Measurements from ENCODE around the gene TPP2. TPM values are rescaled to one million over a fixed set of nuclear protein-coding genes. Genes with fewer than 3 reads are reported as not detected.

The TPP2 gene
- total RNA-seq, 6 experiments from 2014 or later: 18.4 to 35.3 (median 28.4) TPM

DNA sequence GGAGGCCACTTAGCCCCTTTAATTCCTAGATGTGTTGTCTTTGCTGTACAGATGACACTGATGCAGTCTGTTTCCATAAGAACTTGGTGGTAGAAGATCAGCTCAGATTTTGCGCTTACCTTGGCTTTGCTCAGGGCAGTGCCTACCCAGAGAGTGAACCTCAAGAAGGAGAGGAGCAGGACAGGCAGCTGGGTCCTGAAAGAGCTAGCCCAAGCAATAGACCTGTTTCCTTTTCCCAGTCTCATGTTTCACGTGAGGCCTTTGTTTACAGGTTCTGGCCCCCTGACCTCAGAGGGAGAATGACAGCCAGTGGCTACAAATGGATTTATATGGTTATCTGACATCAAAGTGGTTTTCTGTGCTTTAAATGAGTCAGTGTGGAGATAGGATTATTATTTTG is 58.0 kb downstream of the TPP2 start:
- TF ChIP-seq POLR2A (IDR thresholded peaks at IDR 0.05): no peak
- TF ChIP-seq, protein P1, sequence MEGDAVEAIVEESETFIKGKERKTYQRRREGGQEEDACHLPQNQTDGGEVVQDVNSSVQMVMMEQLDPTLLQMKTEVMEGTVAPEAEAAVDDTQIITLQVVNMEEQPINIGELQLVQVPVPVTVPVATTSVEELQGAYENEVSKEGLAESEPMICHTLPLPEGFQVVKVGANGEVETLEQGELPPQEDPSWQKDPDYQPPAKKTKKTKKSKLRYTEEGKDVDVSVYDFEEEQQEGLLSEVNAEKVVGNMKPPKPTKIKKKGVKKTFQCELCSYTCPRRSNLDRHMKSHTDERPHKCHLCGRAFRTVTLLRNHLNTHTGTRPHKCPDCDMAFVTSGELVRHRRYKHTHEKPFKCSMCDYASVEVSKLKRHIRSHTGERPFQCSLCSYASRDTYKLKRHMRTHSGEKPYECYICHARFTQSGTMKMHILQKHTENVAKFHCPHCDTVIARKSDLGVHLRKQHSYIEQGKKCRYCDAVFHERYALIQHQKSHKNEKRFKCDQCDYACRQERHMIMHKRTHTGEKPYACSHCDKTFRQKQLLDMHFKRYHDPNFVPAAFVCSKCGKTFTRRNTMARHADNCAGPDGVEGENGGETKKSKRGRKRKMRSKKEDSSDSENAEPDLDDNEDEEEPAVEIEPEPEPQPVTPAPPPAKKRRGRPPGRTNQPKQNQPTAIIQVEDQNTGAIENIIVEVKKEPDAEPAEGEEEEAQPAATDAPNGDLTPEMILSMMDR (IDR thresholded peaks at IDR 0.05): no peak
- no peaks in the 10 kb centered on the region for H3K4me1 ChIP-seq
- no CpG with 5 or more reads among the region's 2 CpGs for WGBS (ENCODE audit: insufficient coverage, low coverage, low lambda C conversion rate, missing lambda C conversion rate)
- no peak overlapping the region for H3K4me3 ChIP-seq
- no peaks in the 10 kb centered on the region for H3K27me3 ChIP-seq
- no peak for DNase-seq
- no peaks in the 10 kb centered on the region for H3K9me3 ChIP-seq
- H3K27ac ChIP-seq: no peak overlapping the region
- no peak for ATAC-seq
- H3K36me3 ChIP-seq: peaks cover 4 to 20% (median 10%) of the 10 kb centered on the region in 4 donors
- intact Hi-C loops (cut with DNase I): no loop called here

DNA sequence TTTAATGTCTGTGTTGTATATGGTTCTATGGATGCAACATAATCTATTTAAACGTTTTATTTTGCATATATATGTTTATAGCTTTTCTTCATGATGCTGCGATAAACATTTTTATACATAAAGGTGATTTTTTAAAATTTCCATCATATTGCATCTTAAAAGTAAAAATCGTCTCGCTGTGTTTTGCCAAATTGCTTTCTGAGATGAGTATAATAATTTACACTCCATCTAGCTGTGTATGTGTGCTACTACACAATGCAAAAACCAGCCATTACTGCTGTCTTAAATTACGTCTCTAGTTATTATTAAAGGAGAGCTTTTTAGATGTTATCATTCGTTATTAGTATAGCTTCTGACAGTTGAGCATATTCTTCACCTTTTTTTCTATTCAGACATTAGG is 60.8 kb downstream of the TPP2 start:
- H3K4me1 ChIP-seq: no peaks in the 10 kb centered on the region
- 75% methylated on average over 6 of the region's 6 CpGs for WGBS (ENCODE audit: insufficient coverage, low coverage, low lambda C conversion rate, missing lambda C conversion rate)
- no peak overlapping the region for H3K27ac ChIP-seq
- intact Hi-C loops (cut with DNase I): no loop called here
- peaks cover 4 to 12% (median 9%) of the 10 kb centered on the region in 4 donors for H3K36me3 ChIP-seq
- H3K27me3 ChIP-seq: no peaks in the 10 kb centered on the region
- DNase-seq (no peak), ATAC-seq (no peak)
- no peaks in the 10 kb centered on the region for H3K9me3 ChIP-seq
- TF ChIP-seq, protein P1 (IDR thresholded peaks at IDR 0.05): peak in 3 of 4 donors; percentile 5 to 21 (median 16)
- no peak for TF ChIP-seq POLR2A (IDR thresholded peaks at IDR 0.05)
- H3K4me3 ChIP-seq: no peak overlapping the region

DNA sequence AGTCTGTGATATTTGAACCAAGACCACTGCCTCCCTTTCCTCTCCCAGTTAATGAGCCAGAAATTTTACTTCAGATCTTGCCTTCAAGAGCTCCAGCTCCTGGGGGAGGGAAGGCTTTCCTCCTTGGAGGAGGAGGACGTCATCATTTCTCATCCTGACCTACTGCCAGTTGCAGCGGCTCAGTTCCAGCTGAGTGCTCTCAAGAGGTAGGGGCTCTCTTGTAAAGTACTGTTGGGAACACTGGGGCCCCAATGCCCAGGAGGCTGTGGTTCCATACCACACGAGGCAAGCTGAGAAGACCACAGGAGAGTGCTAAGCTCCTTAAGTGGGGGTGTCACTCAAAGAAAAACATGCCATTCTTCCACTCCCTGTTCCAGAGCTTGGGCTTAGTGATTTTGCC is 61.9 kb downstream of the TPP2 start:
- Histone ChIP-seq H3K9me3 (no peaks in the 10 kb centered on the region), H3K36me3 (peaks cover 4 to 12% (median 9%) of the 10 kb centered on the region in 4 donors), H3K4me3 (no peak overlapping the region), H3K27me3 (no peaks in the 10 kb centered on the region), H3K27ac (no peak overlapping the region), H3K4me1 (no peaks in the 10 kb centered on the region)
- intact Hi-C loops (cut with DNase I): no loop called here
- no peak for DNase-seq
- WGBS (ENCODE audit: insufficient coverage, low coverage, low lambda C conversion rate, missing lambda C conversion rate): 100% methylated on average over 1 of the region's 3 CpGs
- TF ChIP-seq, protein P1 (IDR thresholded peaks at IDR 0.05): no peak
- ATAC-seq: no peak

DNA sequence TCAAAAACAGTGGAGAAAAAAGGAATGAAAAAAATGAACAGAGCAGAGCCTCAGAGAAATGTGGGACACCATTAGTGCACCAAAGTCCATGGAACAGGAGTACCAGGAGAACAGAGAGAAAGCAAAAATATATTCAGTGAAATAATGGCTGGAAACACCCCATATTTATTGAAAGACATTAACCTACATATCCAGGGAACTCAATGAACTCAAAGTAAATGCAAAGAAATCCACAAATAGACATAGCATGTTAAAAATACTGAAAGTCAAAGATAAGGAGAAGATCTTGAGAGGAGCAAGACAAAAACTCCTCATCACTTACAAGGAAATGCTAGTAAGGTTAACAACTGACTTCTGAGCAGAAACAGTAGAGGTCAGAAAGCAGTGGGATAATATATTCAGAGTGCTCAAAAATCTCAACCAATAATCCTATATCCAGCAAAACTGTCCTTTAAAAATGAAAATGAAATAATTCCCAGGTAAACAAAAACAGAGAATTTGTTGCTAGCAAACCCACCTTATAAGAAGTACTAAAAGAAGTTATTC is 62.5 kb downstream of the TPP2 start:
- intact Hi-C loops (cut with DNase I): no loop called here
- TF ChIP-seq, protein P1 (IDR thresholded peaks at IDR 0.05): no peak
- no peak for TF ChIP-seq POLR2A (IDR thresholded peaks at IDR 0.05)
- DNase-seq: no peak
- Histone ChIP-seq H3K4me1 (no peaks in the 10 kb centered on the region), H3K27me3 (no peaks in the 10 kb centered on the region), H3K9me3 (no peaks in the 10 kb centered on the region), H3K36me3 (peaks cover 4 to 14% (median 9%) of the 10 kb centered on the region in 4 donors), H3K4me3 (no peak overlapping the region), H3K27ac (no peak overlapping the region)
- no peak for ATAC-seq

DNA sequence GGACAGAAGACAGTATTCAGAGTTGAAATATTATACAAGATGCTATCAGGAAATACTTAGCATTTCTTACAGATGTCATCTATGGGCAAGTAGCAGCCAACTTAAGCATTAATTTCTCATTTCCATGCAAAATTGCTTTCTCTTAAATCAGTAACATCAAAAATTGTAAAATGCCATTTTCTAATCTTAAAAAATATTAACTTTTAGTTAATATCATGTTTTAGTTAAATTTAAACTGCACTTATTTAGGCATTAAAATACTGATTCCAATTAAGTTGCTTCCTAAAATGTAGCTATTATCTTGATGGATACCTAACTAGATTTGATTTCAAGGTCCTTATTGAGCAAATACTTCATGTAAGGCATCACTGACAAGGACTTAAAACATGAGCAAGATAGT is 70.2 kb downstream of the TPP2 start:
- no peak for TF ChIP-seq POLR2A (IDR thresholded peaks at IDR 0.05)
- TF ChIP-seq, protein P1 (IDR thresholded peaks at IDR 0.05): no peak
- Histone ChIP-seq H3K4me3 (no peak overlapping the region), H3K27me3 (no peaks in the 10 kb centered on the region), H3K4me1 (no peaks in the 10 kb centered on the region), H3K27ac (no peak overlapping the region), H3K9me3 (no peaks in the 10 kb centered on the region), H3K36me3 (peaks cover 5 to 23% (median 10%) of the 10 kb centered on the region in 4 donors)
- intact Hi-C loops (cut with DNase I): no loop called here
- DNase-seq (no peak), ATAC-seq (no peak)

All from right lobe of liver (tissue), 6 donors.